ENCODE results near the gene CCNL1.

CCNL1 gene

DNA sequence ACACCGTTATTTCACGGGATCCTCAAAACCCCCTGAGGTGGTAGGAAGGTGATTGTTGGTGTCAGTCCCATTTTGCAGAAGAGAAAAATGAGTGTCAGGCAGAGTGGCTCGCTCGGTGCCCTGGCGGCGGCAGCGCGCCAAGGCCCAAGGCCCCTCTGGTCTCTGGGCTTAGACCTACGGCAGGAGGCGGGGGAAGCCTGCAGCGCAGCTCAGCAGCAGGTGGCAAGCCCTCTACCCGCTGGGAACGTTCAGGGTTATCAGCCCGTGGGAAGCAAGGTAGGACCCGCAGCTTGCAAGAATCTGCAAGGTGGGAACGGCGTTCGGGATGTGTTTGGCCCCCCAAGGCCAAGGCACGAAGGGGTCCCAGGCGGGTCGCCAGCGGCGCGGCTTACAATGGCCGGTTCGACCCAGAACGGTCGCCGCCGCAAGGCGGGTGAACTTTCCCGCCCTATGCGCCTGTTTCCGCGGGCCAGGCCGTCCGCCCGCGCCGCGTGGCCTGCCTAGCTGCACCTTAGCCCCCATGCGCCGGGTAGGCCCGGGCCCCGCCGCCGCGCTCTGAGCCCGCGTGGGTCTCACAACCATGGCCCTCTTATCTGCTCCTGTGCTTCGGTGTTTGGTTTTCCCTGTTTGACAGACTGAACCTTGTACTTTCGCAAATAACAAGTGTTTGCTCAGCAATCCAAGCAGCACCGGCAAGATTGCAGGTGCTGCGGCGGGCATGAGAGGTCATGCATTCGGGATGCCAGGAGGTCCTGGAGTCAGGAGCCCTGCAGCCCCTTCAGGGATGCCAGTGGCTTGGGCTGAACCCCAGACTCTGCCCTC is 39.7 kb downstream of the CCNL1 start:
- TF ChIP-seq, protein P1, sequence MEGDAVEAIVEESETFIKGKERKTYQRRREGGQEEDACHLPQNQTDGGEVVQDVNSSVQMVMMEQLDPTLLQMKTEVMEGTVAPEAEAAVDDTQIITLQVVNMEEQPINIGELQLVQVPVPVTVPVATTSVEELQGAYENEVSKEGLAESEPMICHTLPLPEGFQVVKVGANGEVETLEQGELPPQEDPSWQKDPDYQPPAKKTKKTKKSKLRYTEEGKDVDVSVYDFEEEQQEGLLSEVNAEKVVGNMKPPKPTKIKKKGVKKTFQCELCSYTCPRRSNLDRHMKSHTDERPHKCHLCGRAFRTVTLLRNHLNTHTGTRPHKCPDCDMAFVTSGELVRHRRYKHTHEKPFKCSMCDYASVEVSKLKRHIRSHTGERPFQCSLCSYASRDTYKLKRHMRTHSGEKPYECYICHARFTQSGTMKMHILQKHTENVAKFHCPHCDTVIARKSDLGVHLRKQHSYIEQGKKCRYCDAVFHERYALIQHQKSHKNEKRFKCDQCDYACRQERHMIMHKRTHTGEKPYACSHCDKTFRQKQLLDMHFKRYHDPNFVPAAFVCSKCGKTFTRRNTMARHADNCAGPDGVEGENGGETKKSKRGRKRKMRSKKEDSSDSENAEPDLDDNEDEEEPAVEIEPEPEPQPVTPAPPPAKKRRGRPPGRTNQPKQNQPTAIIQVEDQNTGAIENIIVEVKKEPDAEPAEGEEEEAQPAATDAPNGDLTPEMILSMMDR (IDR thresholded peaks at IDR 0.05; ENCODE audit: low read depth, low read length): no peak
- H3K4me3 ChIP-seq (ENCODE audit: low read depth, low read length): no peak overlapping the region

DNA sequence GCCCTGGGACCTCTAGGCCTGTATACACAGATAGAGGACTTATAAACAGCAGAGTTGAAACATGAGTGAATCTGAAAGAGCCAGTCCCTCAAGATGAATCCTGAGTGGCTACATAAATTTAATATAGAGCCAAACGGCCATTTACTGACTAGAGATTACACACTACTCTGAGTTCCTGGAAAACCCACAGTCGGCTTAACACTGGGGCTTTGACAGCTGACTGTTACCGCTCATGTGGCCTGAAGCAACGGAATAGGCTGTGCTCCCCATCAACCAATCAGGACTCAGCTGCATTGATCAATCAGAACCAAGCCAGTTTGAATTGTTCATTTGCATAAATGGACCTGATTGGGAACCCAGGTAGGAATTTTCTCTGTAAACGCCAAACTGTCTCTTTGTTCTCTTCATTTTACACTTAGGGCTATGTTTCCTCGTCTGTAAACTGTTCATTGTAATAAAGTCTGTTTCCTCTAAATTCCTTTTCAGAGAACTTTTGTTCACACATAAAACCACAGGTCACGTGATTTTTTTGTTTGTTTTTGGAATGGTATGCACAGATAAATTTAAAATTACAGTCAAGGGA is 40.5 kb downstream of the CCNL1 start:
- no peak overlapping the region for H3K4me3 ChIP-seq (ENCODE audit: low read depth, low read length)
- TF ChIP-seq, protein P1 (IDR thresholded peaks at IDR 0.05; ENCODE audit: low read depth, low read length): no peak

DNA sequence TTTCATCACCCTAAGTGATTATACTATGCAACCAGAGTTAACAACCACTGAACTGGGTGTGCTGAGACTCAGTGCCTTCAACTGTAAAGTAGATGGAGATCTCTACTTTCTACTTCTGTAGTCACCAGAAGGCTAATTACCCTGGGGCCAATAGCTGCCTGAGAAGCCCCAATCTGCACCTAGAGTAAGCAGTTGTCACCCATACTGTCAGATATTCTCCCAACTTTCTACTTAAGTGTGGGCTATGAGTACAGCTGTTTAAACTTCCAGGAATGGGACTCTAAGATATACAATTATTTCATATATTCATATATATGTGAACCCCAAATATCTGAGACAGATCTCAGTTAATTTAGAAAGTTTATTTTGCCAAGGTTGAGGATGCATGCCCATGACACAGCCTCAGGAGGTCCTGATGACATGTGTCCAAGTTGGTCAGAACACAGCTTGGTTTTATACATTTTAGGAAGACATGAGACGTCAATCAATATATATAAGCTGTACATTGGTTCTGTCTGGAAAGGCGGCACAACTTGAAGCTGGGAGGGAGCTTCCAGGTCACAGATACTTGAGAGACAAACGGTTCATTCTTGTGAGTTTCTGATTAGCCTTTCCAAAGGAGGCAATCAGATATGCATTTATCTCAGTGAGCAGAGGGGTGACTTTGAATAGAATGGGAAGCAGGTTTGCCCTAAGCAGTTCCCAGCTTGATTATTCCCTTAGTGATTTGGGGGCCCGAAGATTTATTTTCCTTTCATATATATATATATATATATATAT is 41.9 kb downstream of the CCNL1 start:
- no peak overlapping the region for H3K4me3 ChIP-seq (ENCODE audit: low read depth, low read length)
- TF ChIP-seq, protein P1 (IDR thresholded peaks at IDR 0.05; ENCODE audit: low read depth, low read length): no peak

DNA sequence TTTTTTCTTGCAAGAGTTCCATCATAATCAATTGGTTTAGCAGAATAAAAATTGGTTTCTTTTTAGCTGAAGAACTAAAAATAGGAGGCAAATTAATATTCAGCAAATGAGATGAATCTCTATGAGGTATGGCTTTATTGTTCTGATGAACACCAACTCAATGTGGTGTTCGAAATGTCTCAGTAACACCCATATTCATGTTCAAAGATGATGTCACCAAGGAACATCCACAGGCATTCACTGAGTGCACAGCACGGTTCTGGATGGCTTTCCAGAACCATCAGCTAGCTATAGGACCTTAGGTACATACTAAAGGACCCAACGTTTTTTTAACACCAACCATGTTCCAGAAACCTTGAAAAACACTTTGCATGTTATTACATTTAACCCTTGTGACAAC is 42.7 kb downstream of the CCNL1 start:
- no peak overlapping the region for H3K4me3 ChIP-seq (ENCODE audit: low read depth, low read length)
- TF ChIP-seq, protein P1 (IDR thresholded peaks at IDR 0.05; ENCODE audit: low read depth, low read length): no peak

DNA sequence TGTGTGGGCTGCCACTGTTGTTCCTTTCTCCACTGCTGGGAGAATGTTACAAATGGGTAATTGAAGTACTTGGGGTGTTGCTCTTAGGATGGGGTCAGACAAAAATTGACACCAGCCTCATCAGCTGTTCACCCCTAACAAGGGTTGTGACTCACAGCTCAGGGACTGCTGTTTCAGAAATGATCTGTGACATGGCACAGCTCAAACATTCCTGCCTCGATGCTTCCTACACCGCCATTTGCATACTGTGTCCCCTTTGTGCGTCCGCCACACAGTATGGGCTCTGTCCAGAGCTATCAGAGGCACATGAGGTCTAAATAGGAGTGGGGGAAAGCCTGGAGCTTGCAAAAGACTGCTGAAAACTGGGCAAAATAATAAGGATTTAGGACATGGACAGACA is 43.9 kb downstream of the CCNL1 start:
- H3K4me3 ChIP-seq (ENCODE audit: low read depth, low read length): no peak overlapping the region

DNA sequence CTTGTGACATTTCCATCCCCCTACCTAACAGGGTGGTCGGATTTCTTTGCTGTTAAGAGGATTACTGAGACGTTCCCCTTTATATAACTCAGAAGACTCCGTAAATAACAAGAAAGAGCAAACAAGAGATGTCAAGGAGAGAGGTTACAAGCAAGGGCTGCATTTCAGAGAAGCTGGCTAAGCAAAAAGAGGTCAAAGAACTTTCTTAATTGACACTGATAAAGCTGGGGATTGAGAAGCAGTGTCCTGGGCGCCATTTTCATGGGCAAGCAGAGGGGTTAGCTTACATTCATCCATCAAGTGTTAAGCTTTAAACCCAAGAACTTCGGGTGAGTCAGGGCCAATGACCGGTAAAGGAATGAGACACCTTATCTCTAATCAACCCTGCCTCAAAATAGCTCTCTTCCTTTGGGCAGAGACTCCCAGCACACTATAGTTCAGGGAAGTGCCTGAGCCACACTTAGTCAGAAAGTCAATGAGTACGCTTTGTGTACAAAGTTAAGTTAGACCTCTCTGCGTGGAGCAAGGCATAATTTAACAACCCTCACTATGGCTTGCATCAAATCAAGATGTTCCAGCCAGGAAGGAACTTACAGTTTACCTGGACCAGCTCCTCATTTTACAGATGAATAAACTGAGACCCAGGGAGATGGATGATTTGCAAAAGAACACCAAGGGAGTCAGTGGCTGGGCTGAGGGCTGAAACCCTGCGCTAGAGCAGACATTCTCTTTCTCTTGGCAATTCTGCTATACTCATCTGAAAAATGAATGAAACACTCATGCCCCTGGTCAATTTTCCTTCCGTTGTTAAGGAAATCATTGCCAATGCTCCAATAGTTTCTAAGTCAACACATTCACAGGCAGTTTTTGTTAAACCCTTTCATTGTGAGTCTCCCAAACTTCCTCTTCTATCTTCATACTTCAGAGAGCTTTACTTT is 44.6 kb downstream of the CCNL1 start:
- TF ChIP-seq, protein P1 (IDR thresholded peaks at IDR 0.05; ENCODE audit: low read depth, low read length): no peak
- no peak overlapping the region for H3K4me3 ChIP-seq (ENCODE audit: low read depth, low read length)

More for the DNA sequence above, 43.9 kb downstream of the CCNL1 start:
- TF ChIP-seq, protein P1 (IDR thresholded peaks at IDR 0.05; ENCODE audit: low read depth, low read length): no peak

Data from WI38 (cell line).